Upper lobe of right lung (tissue), 1 donor: ENCODE data around the gene CCL24. TPM values are rescaled to one million over a fixed set of nuclear protein-coding genes. Genes with fewer than 3 reads are reported as not detected.
"Not testable (repeated sequence)": the region's sequence is repeated elsewhere in the genome, so short reads cannot be mapped to it uniquely, and the experiment has no call there.

Experiments used
- ATAC-seq: fragments of 200-7000 bp; cut with Tn5 transposase; one replicate; pipeline ENCODE4 v1.9.1; 2020; ENCODE audit warnings: mild to moderate bottlenecking, moderate library complexity
- DNase-seq: peaks from one replicate; pipeline ENCODE4 v3.0.0-alpha.2; 2020
- H3K27ac ChIP-seq: fragments of 200-600 bp; one replicate; pipeline ENCODE4 v1.8.0; 2022
- H3K27me3 ChIP-seq: fragments of 200-600 bp; one replicate; pipeline ENCODE4 v1.8.0; 2022; ENCODE audit warnings: mild to moderate bottlenecking
- H3K36me3 ChIP-seq: fragments of 200-600 bp; one replicate; pipeline ENCODE4 v1.8.0; 2022
- H3K4me1 ChIP-seq: fragments of 200-600 bp; one replicate; pipeline ENCODE4 v1.8.0; 2022
- H3K4me3 ChIP-seq: fragments of 200-600 bp; one replicate; pipeline ENCODE4 v1.8.0; 2022; ENCODE audit warnings: mild to moderate bottlenecking
- H3K9me3 ChIP-seq: fragments of 200-600 bp; one replicate; pipeline ENCODE4 v1.8.0; 2022
- CTCF ChIP-seq: fragments of 200-600 bp; IDR thresholded peaks from one replicate; pipeline ENCODE4 v1.8.0; 2022; ENCODE audit warnings: antibody characterized with exemption
- intact Hi-C: fragments of 100-400 bp; cut with DNase I; formaldehyde crosslinking; loops from one replicate; pipeline ENCODE4 v1.11.0; 2022
- total RNA-seq: library from RNA; stranded (reverse); fragmentation: NEBNext Ultra II Directional; extraction: Animal tissue kit (Norgen Biotek cat#: 25700); gene quantifications from one replicate; pipeline ENCODE4 v1.2.1, GENCODE V29; 2021
- donor health status: DM: no; HTN: yes; CAD: no; lungs with severe emphysema.

The CCL24 gene
- total RNA-seq, 1 donor from 2014 or later, result 4.8 TPM

- no peak for ATAC-seq
- intact Hi-C loops, result no loop called here
- H3K27ac ChIP-seq, result no peak overlapping the region
These were observed 17.4 kb upstream of the CCL24 start for GRCh38 chr7:75830978-75831377.

GRCh38 chr7:75829656-75830055 is 16.1 kb upstream of the CCL24 start:
- H3K4me1 ChIP-seq, H3K27ac ChIP-seq, H3K9me3 ChIP-seq, ATAC-seq, H3K4me3 ChIP-seq, H3K27me3 ChIP-seq, DNase-seq, H3K36me3 ChIP-seq, intact Hi-C loops: not testable (repeated sequence)

More at GRCh38 chr7:75830978-75831377, 17.4 kb upstream of the CCL24 start:
- no peaks in the 10 kb centered on the region for H3K36me3 ChIP-seq
- no peaks in the 10 kb centered on the region for H3K9me3 ChIP-seq
- DNase-seq, result no peak
- no peak overlapping the region for H3K4me3 ChIP-seq
- no peak for TF ChIP-seq CTCF
- H3K27me3 ChIP-seq, result no peaks in the 10 kb centered on the region
- no peaks in the 10 kb centered on the region for H3K4me1 ChIP-seq

- no peaks in the 10 kb centered on the region for H3K36me3 ChIP-seq
- no peaks in the 10 kb centered on the region for H3K4me1 ChIP-seq
- ATAC-seq, result no peak
- intact Hi-C loops, result no loop called here
- no peak for TF ChIP-seq CTCF
- H3K27me3 ChIP-seq, result no peaks in the 10 kb centered on the region
- H3K9me3 ChIP-seq, result no peaks in the 10 kb centered on the region
- H3K4me3 ChIP-seq, result no peak overlapping the region
- no peak overlapping the region for H3K27ac ChIP-seq
- no peak for DNase-seq
These were observed 9.7 kb upstream of the CCL24 start for GRCh38 chr7:75823198-75823910.

GRCh38 chr7:75820688-75821087 is 7.1 kb upstream of the CCL24 start:
- Histone ChIP-seq H3K9me3 (no peaks in the 10 kb centered on the region), H3K36me3 (no peaks in the 10 kb centered on the region), H3K4me1 (no peaks in the 10 kb centered on the region), H3K4me3 (no peak overlapping the region), H3K27ac (no peak overlapping the region), H3K27me3 (no peaks in the 10 kb centered on the region)
- no peak for DNase-seq
- intact Hi-C loops, result no loop called here
- TF ChIP-seq CTCF, result no peak
- ATAC-seq, result no peak

- intact Hi-C loops, result no loop called here
- no peak for TF ChIP-seq CTCF
- Histone ChIP-seq H3K9me3 (no peaks in the 10 kb centered on the region), H3K27me3 (no peaks in the 10 kb centered on the region), H3K4me3 (no peak overlapping the region), H3K27ac (no peak overlapping the region), H3K36me3 (no peaks in the 10 kb centered on the region), H3K4me1 (no peaks in the 10 kb centered on the region)
- ATAC-seq, result peak; percentile 69
- DNase-seq, result no peak
These were observed 6.1 kb upstream of the CCL24 start for GRCh38 chr7:75819711-75820110.

GRCh38 chr7:75818472-75818871 is 4.9 kb upstream of the CCL24 start:
- H3K4me3 ChIP-seq, result no peak overlapping the region
- H3K4me1 ChIP-seq, result no peaks in the 10 kb centered on the region
- intact Hi-C loops, result no loop called here
- no peak for TF ChIP-seq CTCF
- ATAC-seq (no peak), DNase-seq (no peak)
- no peaks in the 10 kb centered on the region for H3K9me3 ChIP-seq
- no peaks in the 10 kb centered on the region for H3K27me3 ChIP-seq
- no peak overlapping the region for H3K27ac ChIP-seq
- no peaks in the 10 kb centered on the region for H3K36me3 ChIP-seq
